Hindlimb muscle (tissue), 1 donor: ENCODE results near the gene HDAC3. TPM values are rescaled to one million over a fixed set of nuclear protein-coding genes. Genes with fewer than 3 reads are reported as not detected.

Experiments used
- DNase-seq: peaks from one replicate; pipeline ENCODE4 v3.0.0-alpha.2; 2013
- polyA plus RNA-seq: library from polyadenylated mRNA; unstranded; fragments of 120-200 nt; gene quantifications from one replicate; pipeline ENCODE4 v1.2.1, GENCODE V29; 2013; ENCODE audit not compliant: insufficient read length

Gene HDAC3
- polyA plus RNA-seq, result 48.3 TPM

DNA sequence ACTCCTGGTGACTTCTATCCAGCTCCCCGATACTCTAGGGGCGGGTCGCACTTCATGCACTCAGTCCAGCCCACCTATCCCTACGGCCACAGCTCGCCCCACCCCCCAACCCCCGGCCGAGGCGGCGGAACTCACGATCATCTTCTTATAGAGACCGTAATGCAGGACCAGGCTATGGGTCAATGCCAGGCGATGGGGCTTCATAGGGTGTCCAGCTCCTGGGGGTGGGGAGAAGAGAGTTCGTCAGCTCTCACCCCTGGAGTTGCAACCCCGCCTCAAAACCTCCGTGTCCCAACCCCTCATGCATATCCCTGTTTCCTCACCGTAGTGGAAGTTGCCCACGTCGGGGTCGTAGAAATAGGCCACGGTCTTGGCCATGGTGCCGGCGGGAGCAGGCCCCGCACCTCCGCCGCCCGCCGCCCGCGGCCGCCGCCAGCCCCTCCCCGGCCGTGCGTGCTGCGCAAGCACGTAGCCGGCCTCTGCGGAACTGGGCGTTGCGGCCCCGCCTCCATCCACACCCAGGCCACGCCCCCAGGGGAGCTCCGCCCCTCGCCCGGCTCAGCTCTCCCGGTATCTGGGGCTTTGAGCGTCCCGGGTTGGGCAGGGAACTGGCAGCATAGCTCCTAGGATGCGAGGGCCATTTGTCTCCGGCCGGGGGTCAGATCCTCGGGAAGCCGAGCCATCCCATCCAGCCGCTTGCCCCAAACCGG lies at the start of gene HDAC3, which contains the start of gene RELL2:
Gene HDAC3 (minus strand): TSS at position 437 of the 710 bp plus-strand sequence. CDS start 59 bp downstream, at position 378.
Gene RELL2 (plus strand): TSS at position 585 of the 710 bp plus-strand sequence. CDS start 1,229 bp downstream, outside the sequence.
- peak; percentile 91 for DNase-seq

DNA sequence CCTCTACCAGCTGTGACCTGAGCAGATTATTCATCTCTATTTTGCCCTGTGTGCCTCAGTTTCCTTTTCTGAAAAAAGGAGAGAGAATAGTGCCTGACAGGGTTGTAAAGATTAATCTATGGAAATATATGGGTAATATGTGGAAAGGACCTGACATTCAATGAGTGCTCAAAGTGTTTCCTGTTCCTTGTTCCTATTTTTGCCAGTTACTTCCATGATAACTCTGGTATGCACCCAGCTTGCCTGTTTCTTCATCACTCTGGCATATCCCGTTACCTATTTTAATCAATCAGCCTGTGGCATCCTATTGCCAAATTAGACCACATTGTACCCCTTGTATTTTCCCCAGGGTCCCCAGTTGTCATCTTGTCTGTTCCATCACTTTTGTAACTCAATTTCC lies 48.9 kb upstream of the HDAC3 start:
- DNase-seq, result no peak

DNA sequence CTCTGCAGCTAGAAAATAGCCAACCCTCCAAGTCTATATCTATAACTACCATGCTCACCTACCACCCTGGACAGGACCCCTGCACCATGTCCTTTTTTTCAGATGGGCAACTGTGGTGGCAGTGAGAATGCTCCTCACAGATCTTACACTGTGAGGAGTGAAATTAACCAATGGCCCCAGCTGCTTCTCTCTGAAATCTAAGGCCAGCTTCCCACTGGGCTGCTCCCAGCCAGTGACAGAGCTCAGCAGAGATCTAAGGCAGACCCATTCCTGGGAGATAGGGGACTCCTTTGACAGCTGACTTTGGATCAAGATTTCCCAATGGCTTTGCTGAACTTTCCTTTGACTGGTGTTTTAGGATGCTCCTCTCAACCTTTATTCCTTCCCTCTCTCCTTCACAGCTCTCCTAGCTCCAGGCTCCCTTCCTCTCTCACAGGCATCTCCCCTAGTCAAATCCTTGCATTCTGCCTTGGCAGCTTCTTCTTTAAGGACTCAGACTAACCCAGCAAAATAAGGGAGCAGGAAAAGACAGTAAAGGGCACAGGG lies 47.0 kb upstream of the HDAC3 start:
- no peak for DNase-seq

DNA sequence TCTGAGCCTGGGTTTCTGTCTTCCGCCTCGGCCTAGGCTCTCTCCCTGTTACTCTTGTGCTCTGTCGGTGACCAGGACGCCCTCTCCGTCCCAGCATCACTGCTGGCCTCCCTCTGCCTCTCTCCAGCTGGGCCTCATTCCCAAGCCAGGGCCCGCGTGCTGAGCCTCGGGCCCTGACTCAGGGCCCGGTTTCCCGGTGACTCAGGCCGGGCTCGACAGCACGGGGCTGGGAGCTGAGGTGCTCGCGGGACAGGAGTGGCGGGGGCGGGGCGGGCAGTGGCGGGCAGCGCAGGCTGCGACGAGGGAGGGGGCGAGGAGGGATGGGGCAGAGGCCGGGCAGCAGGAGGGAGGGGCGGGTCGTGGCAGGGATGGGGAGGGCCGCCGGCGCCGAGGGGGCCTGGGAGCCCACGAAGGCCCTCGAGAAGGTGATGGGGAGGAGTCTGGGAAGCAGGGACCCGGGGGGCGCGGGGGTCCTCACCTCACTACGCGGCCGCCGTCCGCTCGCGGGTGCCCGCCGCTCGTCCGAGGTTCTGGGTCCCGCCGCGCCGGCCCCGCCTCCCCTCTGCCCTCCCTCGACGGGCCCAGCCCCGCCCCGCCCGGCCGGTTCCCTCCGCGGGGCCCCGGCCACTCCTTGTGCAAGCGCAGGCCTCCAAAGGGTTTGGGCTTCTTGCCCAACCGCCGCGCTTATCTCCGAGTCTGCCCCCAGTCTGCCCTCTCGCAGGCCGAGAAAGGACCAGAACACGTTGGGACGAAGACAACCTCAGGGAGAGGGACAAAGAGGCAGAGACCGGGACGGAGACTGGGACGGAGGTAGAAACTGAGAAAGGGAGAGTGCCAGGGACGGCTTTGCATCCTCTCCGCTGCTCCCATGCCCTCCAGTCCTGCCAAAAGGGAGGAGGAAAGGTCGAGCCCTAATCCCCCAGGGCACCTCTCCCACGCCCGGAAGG lies 45.3 kb upstream of the HDAC3 start, which contains the start of gene ARAP3:
Gene ARAP3 (minus strand): TSS at position 536 of the 947 bp plus-strand sequence. CDS start 1,744 bp downstream, outside the sequence.
- peak; percentile 61 for DNase-seq

DNA sequence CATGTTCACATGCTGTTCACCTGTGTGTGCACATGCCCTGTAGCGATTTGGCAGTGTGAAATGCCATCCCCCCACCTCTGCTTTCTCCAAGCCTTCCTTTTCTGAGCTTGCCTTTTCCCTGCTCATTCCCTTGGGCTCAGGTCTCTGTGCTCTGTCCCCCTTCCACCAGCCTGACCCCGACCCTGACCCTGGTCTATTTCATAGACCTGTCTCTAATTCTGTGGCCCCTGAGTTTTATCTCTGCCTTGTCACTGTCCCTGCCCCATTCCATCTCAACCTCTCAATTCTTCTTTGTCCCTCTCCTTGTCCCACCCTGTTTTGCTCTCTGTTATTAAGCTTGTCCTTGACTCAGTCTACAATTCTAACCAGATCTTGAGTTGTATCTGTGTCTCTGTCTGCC lies 44.6 kb upstream of the HDAC3 start:
- no peak for DNase-seq

DNA sequence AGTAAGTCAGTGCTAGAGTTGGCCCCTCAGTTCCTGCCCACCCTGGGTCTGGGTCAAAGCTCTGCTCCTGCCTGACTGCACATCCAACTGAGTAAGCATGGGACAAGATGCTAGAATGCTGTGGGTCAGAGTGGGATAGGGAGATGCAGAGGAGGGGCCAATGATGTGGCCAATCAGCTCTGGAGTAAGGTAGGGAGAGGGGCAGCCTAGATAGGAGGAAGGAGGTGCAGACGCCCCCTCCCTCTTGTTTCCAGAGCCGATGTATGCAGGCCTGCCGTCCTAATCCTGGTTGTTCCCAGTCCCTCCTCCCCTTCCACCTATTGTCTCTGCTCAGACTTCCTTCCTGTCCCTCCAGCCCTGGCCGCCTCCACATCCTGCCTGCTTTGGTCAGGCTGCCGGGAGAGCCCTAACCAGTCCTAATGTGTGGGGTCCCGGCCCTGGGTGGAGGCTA lies 44.1 kb upstream of the HDAC3 start:
- DNase-seq, result no peak

DNA sequence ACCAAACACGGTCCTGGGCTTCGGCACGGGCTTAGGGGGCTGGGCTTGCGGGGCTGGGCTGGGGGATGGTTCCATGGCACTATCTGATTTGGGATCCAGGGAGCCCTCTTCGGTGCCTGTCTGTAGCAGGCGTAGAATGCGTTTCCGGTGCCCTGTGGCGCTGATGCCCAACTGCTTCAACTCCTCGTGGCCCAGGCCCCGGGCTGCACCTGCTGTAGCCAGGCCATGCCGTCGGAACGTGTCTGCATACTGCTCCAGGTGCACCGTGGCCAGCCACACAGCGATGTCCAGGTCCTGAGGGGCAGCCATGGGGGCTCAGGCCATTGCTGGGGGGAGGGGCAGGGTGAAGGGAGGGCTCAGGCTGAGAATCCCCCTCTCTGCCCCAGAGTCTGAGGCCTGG lies 43.5 kb upstream of the HDAC3 start:
- DNase-seq, result no peak

DNA sequence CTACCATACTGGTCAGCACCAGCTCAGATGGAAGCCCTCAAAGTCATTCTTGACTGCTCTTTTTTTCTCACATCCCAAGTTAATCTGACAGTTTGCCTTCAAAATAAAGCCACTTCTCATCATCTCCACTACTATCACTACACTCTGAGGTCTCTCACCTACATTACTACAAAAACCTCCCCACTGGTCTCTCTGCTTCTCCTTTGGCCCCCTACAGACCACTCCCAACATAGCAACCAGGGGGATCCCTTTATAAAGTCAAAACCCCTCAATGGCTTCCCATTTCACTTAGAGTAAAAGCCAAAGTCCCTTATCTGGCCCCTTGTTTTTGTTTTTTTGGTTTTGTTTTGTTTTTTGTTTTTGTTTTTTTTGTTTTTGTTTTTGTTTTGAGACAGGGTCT lies 40.8 kb upstream of the HDAC3 start:
- no peak for DNase-seq

DNA sequence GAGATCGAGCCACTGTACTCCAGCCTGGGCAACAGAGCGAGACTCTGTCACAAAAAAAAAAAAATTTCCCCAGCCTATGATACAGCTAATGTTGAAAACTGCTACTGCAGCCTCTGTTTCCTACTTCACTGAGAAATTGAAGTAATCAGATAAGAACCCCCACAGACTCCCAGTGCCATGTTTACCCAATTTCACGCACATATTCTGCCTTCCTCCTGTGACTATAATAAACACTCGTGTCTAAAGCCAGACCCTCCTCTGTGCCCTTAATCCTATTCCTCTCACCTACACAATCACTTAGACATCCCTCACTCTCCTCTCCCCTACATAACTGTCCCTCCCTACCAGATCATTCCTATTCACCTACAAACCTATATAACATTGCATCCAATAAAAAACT lies 39.0 kb upstream of the HDAC3 start:
- no peak for DNase-seq

DNA sequence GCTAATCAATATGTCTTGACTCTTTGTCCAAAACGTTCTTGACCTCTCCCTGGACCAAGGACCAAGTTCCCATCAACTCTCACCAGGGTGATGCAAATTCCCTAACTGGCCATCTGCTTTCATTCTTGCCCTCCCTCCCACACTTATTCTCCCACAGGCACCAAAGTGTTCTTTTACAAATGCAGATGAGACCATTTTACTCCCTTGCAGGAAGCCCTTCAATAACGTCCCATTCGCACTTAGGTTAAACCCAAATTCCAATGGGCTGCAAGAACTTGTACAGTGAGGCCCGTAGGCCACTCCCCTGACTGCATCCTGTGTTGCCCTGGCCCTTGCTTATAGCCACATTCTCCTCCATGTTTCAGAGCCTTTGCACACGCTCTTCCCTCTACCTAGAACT lies 38.1 kb upstream of the HDAC3 start:
- no peak for DNase-seq

DNA sequence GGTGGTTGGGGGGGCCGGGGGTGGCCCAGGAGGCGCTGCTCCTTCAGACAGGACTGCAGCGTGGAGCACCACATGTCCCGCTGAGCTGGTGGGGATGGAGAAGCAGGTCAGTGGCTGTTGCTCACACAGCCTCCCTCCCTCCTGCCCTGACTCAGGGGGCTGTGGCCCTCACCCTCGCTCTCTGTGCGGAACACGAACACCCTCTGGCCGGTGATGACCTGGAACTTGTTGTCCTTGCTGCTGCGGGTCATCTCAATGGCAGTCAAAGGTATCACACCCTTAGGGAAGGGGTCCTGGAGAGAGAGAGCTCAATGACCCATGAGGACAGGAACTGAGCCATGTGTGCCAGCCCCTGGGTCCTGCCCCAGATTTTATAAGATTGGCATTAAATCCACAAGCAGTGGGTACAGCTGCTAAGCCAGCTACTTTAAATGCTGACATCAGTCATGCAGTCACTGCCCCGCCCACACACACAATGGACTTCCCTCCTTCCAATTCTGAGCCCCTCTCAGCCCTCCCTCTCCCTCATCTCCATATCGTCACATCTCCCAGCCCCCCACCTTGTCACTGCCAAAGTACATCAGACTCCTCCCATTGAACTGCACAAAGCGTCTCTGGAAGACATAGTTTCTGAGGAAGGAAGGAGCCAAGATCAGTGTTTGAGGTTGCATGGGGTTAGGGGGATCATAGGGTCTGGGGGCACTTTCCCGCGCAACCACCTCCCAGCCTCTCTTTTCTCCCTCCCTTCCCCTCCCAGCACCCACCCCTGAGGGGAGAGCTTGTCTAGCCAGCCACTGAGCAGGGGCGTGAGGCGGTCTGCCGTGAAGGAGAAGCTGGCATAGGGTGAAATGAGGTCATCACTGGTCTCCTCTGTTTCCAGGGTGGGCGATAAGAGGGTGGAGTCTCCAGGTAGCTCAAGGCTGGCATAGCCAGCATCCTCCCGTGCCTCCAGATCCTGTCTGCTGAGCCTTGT lies 36.5 kb upstream of the HDAC3 start:
- DNase-seq, result no peak

DNA sequence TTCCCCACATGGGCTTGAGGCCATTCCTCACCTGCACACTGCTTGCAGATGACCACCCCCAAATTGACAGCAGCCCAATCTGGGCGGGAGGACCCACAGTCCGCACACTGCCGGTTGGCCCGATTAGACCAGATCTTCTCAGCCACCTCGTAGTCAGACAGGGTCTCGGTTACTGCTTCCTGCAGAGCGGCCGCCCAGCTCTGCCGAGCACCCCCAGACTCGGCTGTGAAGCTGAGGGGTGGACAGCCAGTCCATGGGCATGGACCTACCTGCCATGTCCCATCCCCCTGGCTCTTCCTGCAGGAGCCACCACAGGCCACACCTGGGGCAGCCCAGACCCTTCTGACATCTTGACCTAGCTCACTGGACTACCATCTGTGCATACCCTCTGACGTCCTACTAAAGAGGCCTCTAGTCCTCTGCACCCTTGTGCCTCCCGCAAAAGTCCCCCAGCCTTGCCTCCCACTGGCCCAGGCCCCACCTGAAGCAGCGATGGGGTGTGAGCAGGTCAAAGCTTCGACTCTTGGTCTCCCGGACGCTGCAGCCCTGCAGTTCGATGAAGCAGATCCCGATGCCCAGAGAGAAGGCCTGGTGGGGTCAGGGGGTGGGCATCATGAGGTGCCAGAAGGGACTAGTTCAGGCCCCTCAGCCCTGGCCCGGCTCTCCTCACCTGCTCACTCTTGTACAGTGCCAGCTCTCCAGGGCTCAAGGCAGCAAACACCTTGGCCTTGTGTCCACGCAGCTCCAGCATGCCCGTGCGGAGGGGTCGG lies 35.6 kb upstream of the HDAC3 start:
- DNase-seq, result no peak

DNA sequence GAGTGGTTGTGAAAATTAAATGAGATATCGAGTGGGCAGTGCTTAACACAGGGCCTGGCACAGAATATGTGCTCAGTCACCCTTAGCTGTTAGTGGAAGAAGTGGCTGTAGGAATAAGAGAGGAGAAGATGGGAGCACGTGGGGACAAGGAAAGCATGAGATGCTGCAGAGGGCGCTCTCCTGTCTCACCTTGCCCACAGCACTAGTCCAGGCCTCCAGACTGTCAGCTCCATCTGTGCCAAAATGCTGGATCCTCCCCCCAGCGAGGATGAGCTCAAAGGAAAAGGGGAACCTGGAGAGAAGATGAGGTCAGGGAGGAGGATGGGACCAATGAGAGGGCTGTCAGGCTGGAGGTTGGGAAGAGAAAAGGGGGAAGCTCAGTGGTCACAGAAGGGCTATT lies 32.9 kb upstream of the HDAC3 start:
- no peak for DNase-seq

DNA sequence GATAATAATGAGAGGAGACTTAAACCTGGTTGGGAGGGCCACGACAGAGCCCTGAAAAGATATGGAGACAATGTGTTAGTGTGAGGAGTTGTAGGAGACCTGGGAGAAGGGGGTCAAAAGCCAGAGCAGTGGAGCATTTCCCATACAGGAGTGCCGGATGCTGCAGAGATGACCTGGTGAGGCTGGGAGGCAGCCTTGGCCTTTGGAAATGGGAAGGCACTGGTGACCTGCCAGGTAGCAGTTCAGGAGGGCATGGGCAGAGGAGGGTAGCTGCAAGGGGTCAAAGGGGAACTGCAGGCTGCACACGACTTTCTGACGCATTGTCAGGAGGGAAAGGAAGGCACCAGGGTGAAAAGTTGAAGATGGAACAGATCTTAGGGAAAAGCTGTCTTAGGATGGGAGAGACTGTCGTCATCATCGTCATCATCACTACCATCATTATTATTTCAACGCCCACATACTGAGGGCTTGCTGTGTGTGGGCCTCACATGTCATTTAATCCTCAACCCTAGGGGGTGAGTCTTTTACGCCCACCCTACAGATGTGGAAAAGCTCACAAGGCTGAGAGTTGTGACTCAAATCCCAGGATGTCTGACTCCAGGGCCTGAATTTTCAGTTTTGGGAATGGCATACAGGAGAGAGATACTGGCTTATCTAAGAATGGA lies 32.1 kb upstream of the HDAC3 start:
- DNase-seq, result no peak

DNA sequence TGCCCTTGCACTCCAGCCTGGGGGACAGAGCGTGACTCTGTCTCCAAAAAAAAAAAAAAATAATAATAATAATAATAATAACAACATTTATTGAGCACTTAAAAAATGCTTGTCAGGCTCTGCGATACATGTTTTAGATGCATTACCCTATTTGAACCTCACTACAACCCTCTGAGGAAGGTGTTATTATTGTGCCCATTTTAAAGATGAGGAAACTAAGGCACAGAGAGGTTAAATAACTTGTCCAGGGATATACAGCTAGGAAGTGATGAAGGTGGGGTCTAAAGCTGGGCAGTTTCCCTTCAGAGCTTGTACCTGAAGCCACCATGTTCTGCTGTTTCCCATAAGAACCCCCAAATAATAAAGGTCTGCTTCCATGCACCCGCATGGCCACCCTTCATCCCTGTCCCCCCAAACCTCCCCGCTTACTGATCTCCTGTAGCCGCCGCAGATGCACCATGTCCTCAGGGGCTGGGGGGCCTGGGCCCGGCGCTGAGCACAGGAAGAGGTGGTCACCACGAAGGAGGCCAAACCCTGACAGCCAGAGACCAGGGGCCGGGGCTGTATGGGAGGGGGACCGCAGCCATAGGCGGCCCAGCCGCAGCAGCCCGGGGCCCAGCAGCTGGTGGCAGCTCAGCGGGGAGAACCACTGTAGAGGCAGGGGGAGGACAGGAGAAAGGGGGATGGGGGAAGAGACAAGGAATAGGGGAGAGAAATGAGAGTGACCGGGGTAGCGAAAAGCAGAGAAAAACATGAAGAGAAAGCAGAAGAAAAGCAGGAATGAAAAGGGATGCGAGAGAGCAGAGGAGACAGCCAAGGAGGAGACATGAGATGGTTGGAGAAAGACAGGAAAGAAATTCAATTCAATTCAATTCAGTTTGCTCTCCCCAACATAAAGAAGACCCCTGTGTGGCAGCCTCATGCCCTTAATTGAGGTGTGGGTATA lies 29.6 kb upstream of the HDAC3 start:
- DNase-seq, result no peak

DNA sequence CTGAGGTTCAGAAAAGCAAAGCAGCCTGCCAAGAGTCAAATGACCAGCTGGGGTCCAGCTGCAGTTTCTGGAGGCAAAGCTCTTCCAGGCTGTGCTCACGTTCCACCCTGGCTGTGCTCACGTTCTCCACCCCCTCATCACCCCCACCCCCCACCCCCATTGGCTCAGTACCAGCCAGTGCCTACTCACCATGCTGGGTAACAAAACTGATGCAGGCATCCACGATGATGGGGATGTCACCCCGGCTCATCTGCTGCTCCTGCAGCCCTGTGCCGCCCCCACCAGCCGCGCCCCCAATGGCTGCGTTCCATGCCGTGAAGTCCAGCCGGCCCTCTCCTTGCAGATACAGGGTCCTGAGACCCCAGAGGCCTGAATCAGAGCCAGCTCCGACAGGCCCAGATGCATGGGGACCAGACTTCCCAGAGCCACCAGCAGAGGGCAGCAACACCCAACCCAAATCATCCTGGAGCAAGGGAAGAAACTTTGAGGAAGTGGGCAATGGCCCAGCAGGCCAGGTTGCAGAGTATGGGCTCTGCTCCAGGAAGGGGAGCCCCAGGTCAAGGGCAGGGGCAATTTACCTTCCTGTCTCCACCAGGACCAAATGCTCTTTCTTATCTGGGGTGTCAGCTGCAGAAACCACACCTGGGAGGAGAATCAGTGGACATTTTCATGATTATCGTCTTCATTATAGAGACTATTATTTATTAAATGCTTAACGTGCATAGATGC lies 28.2 kb upstream of the HDAC3 start:
- DNase-seq, result peak; percentile 67

DNA sequence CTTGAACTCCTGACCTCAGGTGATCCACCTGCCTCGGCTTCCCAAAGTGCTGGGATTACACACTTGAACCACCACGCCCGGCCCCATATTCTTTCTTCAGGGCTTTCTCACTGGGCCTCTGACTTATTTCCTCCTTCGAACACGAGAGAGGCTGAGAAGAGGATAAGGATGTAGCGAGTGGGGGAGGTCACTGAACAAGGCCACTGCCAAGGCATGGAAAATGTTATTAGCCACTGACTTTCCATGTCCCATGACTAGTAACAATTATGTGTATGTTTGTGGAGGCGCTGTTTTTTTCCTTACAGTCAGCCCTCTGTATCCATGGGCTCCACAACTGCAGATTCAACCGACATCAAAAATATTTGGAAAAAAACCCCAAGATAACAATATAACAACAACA lies 26.9 kb upstream of the HDAC3 start:
- DNase-seq, result no peak

DNA sequence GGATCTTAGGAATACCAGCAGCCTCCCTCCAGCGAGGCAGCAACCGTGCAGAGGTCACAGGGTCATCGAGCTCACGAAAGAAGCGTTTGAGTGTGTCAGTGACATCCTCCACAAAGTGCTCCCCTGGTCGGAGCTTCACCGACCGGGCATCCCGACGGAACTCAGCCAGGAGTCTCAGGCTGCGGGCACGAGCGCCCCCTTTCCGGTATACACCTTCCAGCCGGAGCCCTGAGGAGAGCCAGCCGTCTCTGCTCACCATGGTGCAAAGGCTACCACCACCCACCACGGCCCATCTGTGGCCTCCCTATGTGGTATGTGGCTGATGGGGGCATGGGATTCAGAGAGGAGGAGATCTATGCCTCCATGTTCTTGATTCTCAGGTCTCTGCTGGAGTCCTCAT lies 25.4 kb upstream of the HDAC3 start:
- DNase-seq, result no peak
